ENCODE data around the gene TYMS. TPM values are rescaled to one million over a fixed set of nuclear protein-coding genes. Genes with fewer than 3 reads are reported as not detected.
A peak's percentile ranks its signal among the peaks of the same experiment; 100 is the strongest.

TYMS gene
- total RNA-seq, 1 donor from 2014 or later = 15.5 TPM

- no peaks in the 10 kb centered on the region for H3K36me3 Mint-ChIP-seq (ENCODE audit: unreplicated experiment)
- no peak for TF ChIP-seq CTCF (IDR thresholded peaks at IDR 0.05; ENCODE audit: partially characterized antibody, unreplicated experiment)
- peaks cover 2% of the 10 kb centered on the region for H3K27me3 Mint-ChIP-seq (ENCODE audit: unreplicated experiment)
- no peak overlapping the region for H3K4me3 Mint-ChIP-seq (ENCODE audit: unreplicated experiment)
- no peaks in the 10 kb centered on the region for H3K9me3 Mint-ChIP-seq (ENCODE audit: unreplicated experiment)
- DNase-seq = peak; percentile 23
- peaks cover 5% of the 10 kb centered on the region for H3K4me1 Mint-ChIP-seq (ENCODE audit: low read depth, unreplicated experiment)
- no peak overlapping the region for H3K27ac Mint-ChIP-seq (ENCODE audit: unreplicated experiment)
These were observed 36.0 kb upstream of the TYMS start for GRCh38 chr18:621291-622043.

GRCh38 chr18:622289-622688 is 35.2 kb upstream of the TYMS start:
- H3K27me3 Mint-ChIP-seq (ENCODE audit: unreplicated experiment) = peaks cover 2% of the 10 kb centered on the region
- no peak overlapping the region for H3K4me3 Mint-ChIP-seq (ENCODE audit: unreplicated experiment)
- no peak for DNase-seq
- H3K36me3 Mint-ChIP-seq (ENCODE audit: unreplicated experiment) = no peaks in the 10 kb centered on the region
- H3K4me1 Mint-ChIP-seq (ENCODE audit: low read depth, unreplicated experiment) = peaks cover 5% of the 10 kb centered on the region
- TF ChIP-seq CTCF (IDR thresholded peaks at IDR 0.05; ENCODE audit: partially characterized antibody, unreplicated experiment) = no peak
- H3K27ac Mint-ChIP-seq (ENCODE audit: unreplicated experiment) = no peak overlapping the region
- H3K9me3 Mint-ChIP-seq (ENCODE audit: unreplicated experiment) = no peaks in the 10 kb centered on the region

- H3K4me1 Mint-ChIP-seq (ENCODE audit: low read depth, unreplicated experiment) = peaks cover 5% of the 10 kb centered on the region
- H3K4me3 Mint-ChIP-seq (ENCODE audit: unreplicated experiment) = no peak overlapping the region
- H3K27ac Mint-ChIP-seq (ENCODE audit: unreplicated experiment) = no peak overlapping the region
- no peaks in the 10 kb centered on the region for H3K9me3 Mint-ChIP-seq (ENCODE audit: unreplicated experiment)
- no peaks in the 10 kb centered on the region for H3K36me3 Mint-ChIP-seq (ENCODE audit: unreplicated experiment)
- peaks cover 2% of the 10 kb centered on the region for H3K27me3 Mint-ChIP-seq (ENCODE audit: unreplicated experiment)
- peak; percentile 77 for TF ChIP-seq CTCF (IDR thresholded peaks at IDR 0.05; ENCODE audit: partially characterized antibody, unreplicated experiment)
- peak; percentile 75 for DNase-seq
These were observed 33.5 kb upstream of the TYMS start for GRCh38 chr18:623761-624620.

- TF ChIP-seq CTCF (IDR thresholded peaks at IDR 0.05; ENCODE audit: partially characterized antibody, unreplicated experiment) = no peak
- H3K27ac Mint-ChIP-seq (ENCODE audit: unreplicated experiment) = no peak overlapping the region
- no peaks in the 10 kb centered on the region for H3K36me3 Mint-ChIP-seq (ENCODE audit: unreplicated experiment)
- no peak overlapping the region for H3K4me3 Mint-ChIP-seq (ENCODE audit: unreplicated experiment)
- H3K27me3 Mint-ChIP-seq (ENCODE audit: unreplicated experiment) = no peaks in the 10 kb centered on the region
- no peak for DNase-seq
- H3K9me3 Mint-ChIP-seq (ENCODE audit: unreplicated experiment) = no peaks in the 10 kb centered on the region
- no peaks in the 10 kb centered on the region for H3K4me1 Mint-ChIP-seq (ENCODE audit: low read depth, unreplicated experiment)
These were observed 30.2 kb upstream of the TYMS start for GRCh38 chr18:627231-627630.
